Measurements from ENCODE around the gene TRAPPC2. TPM values are rescaled to one million over a fixed set of nuclear protein-coding genes. Genes with fewer than 3 reads are reported as not detected.

TRAPPC2 gene
- total and polyA plus RNA-seq, 2 of the 4 experiments (the other 2 are of a cell fraction) = 11.3 to 13.8 TPM

- Histone ChIP-seq H3K4me3 (ENCODE audit: insufficient read depth, low read depth, low read length) (no peak overlapping the region), H3K79me1 (ENCODE audit: low read depth in 1 of 2, low read length in 2 of 2) (no peaks in the 10 kb centered on the region), H2BK5ac (ENCODE audit: low read depth, low read length, poor library complexity, severe bottlenecking) (no peak overlapping the region), H3K27me3 (ENCODE audit: control insufficient read depth, insufficient read depth, low read length) (peaks cover 12% of the 10 kb centered on the region), H3K9ac (ENCODE audit: low read depth, low read length) (no peak overlapping the region), H3K4me2 (ENCODE audit: low read depth, low read length) (no peak overlapping the region), H3K56ac (ENCODE audit: extremely low read depth, insufficient read depth, low read length) (no peak overlapping the region), H3K27ac (ENCODE audit: insufficient read depth, low read length) (no peak overlapping the region), H2BK120ac (ENCODE audit: low read depth, low read length) (no peak overlapping the region), H3K14ac (replicated peaks; ENCODE audit: low read depth, low read length) (no peak overlapping the region), H3K4me1 (ENCODE audit: control insufficient read depth, insufficient read depth, low read length) (no peaks in the 10 kb centered on the region), H2BK15ac (ENCODE audit: low read depth, low read length) (no peak overlapping the region), H4K8ac (ENCODE audit: low read depth in 2 of 2, low read length in 2 of 2) (no peak overlapping the region), H3K23ac (ENCODE audit: low read depth, low read length) (no peak overlapping the region), H3K36me3 (ENCODE audit: control insufficient read depth, insufficient read depth, low read length) (no peaks in the 10 kb centered on the region), H3K18ac (ENCODE audit: low read depth, low read length) (no peak overlapping the region), H2AFZ (replicated peaks; ENCODE audit: low read length, poor library complexity) (no peak overlapping the region), H2AK5ac (ENCODE audit: low read depth, low read length) (no peak overlapping the region), H3K4ac (ENCODE audit: low read depth, low read length) (no peak overlapping the region), H4K20me1 (ENCODE audit: insufficient read depth, low read length) (no peaks in the 10 kb centered on the region), H4K91ac (ENCODE audit: insufficient read depth, low read depth, low read length) (no peak overlapping the region), H3K9me1 (ENCODE audit: insufficient read depth, low read length) (no peaks in the 10 kb centered on the region), H2BK20ac (ENCODE audit: low read depth, low read length) (no peak overlapping the region), H2AK9ac (replicated peaks; ENCODE audit: low read depth, low read length, poor library complexity) (no peak overlapping the region), H3K9me3 (ENCODE audit: control insufficient read depth, insufficient read depth, low read length) (no peaks in the 10 kb centered on the region), H4K5ac (ENCODE audit: low read depth, low read length) (no peak overlapping the region)
- dilution Hi-C loops (cut with HindIII; ENCODE audit: low sequenced_read_pairs, unreplicated experiment) = no loop called here
- in situ Hi-C loops (cut with MboI; ENCODE audit: low sequenced_read_pairs) = no loop called here
- CTCF ChIA-PET = no interaction called here
- POLR2A ChIA-PET (ENCODE audit: unreplicated experiment) = no interaction called here
- ATAC-seq (ENCODE audit: low read depth) (no peak), DNase-seq (no peak)
- intact Hi-C loops (cut with micrococcal nuclease) = no loop called here
- BruUV-seq (replicated peaks) = no TSS peak
- TF ChIP-seq, protein P1, sequence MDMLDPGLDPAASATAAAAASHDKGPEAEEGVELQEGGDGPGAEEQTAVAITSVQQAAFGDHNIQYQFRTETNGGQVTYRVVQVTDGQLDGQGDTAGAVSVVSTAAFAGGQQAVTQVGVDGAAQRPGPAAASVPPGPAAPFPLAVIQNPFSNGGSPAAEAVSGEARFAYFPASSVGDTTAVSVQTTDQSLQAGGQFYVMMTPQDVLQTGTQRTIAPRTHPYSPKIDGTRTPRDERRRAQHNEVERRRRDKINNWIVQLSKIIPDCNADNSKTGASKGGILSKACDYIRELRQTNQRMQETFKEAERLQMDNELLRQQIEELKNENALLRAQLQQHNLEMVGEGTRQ (IDR thresholded peaks at IDR 0.05; ENCODE audit: low read depth, low read length) = no peak
- no peak for TF ChIP-seq SMC3 (IDR thresholded peaks at IDR 0.05; ENCODE audit: low read depth, low read length)
These were observed 61.4 kb downstream of the TRAPPC2 start for GRCh38 chrX:13673016-13673415.
